ENCODE data around the gene CTU2.
A peak's percentile ranks its signal among the peaks of the same experiment; 100 is the strongest.

Gene CTU2

DNA sequence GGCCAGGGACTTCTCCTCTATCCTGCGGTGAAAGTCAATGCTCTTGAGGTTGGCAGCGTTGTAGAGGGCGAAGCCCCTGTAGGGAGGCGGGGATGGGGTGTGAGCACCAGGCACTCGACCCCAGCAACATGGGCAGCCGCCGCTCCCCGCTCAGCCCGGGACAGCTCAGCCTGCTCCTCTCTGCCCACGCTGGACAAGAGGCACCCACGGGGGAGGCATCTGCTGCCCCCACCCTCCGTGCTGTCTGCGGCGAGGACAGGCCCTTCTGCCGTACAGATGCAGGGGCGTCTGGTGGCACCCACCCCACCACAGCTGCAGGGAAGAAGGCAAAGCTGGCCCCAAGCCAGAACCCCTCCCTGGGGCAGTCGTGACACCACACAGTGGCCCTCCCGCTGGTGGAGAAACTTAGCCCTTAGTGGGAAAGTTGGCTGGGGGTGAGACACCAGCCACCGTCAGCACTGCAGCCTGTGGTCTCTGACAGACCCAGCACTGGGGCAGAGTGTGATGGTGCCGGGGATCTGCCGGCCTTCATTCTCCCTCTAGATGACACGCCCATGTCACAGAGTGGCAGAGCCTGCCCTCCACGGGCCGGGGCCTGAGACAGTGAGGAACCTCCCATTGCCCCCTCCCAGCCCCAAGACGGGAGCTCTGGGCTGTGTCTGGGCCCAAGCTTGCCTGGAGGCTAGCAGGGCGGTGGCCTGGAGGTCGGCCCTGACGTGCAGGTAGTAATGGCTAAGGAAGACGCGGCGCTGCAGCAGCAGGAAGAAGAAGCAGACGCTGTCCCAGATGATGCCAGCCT, 19.5 kb downstream of the CTU2 start:
- H3K4me1 Mint-ChIP-seq, result no peaks in the 10 kb centered on the region
- no peaks in the 10 kb centered on the region for H3K36me3 Mint-ChIP-seq
- no peaks in the 10 kb centered on the region for H3K9me3 Mint-ChIP-seq

DNA sequence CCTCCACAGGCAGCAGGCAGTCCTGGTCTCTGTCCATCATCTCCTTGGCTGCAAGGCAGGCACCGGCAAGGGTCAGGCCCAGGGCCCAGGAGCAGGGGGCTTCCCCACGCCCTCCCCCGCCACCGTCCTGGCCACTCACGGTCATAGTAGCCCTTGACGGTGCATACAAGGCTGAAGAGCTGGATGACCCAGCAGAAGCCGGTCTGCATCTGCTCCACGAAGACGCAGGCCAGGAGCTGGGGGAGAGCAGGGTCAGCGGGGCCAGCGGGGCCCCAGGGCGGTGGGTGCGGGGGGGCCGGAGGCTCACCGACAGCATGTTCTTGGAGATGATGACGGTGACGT, 20.1 kb downstream of the CTU2 start:
- Mint-ChIP-seq H3K4me3 (no peak overlapping the region), H3K36me3 (no peaks in the 10 kb centered on the region), H3K27me3 (no peaks in the 10 kb centered on the region), H3K9me3 (no peaks in the 10 kb centered on the region), H3K4me1 (no peaks in the 10 kb centered on the region), H3K27ac (no peak overlapping the region)

More for the DNA sequence above, 19.5 kb downstream of the CTU2 start:
- no peaks in the 10 kb centered on the region for H3K27me3 Mint-ChIP-seq
- no peak overlapping the region for H3K4me3 Mint-ChIP-seq
- no peak overlapping the region for H3K27ac Mint-ChIP-seq

DNA sequence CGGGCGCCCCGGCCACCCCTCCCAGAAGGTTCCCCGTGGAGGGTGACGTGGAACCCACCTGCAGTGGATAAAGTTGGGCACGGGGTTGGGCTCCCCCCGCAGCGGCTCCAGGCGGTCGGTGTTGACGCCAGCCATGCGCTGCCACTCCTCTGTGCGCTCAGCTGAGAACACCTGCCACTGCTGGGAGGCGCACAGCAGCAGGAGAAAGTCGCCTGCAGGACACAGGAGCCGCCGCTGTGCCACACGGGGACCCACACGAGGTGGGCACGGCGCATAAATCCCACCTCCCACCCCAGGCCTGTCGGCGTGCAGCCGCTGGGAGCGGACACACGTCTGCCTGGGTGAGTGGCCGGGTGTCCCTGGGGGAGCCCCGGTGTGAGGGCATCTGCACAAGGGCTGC, 20.7 kb downstream of the CTU2 start:
- Mint-ChIP-seq H3K27ac (no peak overlapping the region), H3K36me3 (no peaks in the 10 kb centered on the region), H3K27me3 (no peaks in the 10 kb centered on the region), H3K4me1 (no peaks in the 10 kb centered on the region), H3K4me3 (no peak overlapping the region), H3K9me3 (no peaks in the 10 kb centered on the region)

DNA sequence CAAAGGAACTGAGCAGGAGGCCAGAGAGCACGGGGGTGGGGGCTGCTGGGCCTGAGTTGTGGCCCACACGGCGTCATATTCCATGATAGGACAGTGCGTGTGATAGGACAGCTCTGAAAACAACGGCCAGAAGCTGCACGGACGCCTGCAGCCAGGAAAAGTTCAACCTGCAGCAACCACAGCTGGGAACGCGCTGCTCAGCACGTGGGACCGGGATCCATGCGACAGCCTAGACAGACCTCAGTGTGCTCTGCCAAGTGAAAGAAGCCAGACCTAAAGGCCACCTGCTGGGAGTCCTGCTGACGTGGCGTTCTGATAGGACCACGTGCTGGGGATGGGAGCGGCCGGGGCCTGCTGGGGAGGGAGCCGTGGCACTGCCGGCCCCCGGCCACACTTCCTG, 21.6 kb downstream of the CTU2 start:
- no peak overlapping the region for H3K27ac Mint-ChIP-seq
- no peaks in the 10 kb centered on the region for H3K36me3 Mint-ChIP-seq
- H3K9me3 Mint-ChIP-seq, result no peaks in the 10 kb centered on the region
- H3K27me3 Mint-ChIP-seq, result no peaks in the 10 kb centered on the region
- no peak overlapping the region for H3K4me3 Mint-ChIP-seq
- H3K4me1 Mint-ChIP-seq, result no peaks in the 10 kb centered on the region

DNA sequence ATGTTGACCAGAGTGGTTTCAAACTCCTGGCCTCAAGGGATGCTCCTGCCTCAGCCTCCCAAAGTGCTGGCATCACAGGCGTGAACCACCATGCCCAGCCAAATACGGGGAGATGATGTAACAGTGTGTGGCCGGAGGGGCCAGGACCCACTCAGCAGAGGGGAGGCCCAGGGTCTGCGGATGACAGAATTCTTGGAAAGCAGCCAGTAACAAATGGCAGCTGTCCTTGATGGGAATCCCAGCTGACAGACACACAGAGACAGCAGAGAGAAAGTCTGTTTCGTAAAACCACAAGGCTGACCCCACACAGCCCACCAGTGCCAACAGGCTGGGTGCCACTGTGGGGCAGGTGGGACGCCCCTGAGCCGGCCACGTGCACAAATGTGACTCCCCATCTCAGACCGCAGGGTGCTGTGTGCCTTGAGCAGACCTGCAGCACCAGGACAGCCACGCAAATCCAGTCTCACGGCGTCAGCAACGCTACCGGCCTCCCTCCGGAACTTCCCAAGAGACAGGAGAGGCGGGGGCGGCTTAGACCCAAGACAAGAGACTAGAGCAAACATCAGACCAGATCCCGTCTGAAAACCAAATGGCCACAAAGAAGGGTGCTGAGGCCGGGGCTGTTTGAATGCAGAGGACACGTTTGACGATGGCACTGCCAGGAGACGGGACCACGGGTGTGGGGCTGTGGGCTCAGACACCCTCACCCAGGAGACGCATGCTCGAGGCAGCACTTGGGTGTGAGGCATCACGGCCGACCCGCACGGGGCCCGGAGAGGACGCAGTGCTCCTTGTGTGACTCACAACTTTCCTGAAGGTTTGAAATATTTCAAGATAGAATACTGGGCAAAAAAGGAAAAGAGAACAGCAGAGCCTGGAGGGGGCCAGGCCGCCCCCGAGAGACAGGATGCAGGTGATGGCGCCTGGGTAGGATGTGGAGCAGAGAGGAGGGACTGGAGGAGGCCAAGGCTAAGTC, 24.6 kb downstream of the CTU2 start:
- Mint-ChIP-seq H3K36me3 (no peaks in the 10 kb centered on the region), H3K4me3 (peak overlapping the region; percentile 11), H3K9me3 (no peaks in the 10 kb centered on the region), H3K27me3 (no peaks in the 10 kb centered on the region), H3K4me1 (no peaks in the 10 kb centered on the region), H3K27ac (peak overlapping the region; percentile 30)

DNA sequence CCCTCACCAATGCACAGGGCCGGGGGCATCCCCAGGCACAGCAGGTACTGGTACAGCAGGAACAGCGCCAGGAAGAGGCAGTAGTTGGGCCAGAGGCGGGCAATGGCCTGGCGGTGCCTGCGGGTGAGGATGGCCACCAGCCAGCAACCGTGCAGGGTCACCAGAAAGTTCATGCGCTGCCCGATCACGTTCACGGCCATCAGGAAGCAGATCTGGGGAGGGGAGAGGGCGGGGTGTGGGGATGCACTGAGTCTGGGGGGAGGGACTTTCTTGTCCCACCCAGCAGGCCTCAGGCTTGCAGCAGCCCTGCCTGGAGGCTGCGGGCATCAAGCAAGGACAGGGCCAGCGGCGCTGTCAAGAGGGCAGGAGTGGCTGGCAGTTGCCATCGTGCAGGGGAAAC, 25.4 kb downstream of the CTU2 start:
- Mint-ChIP-seq H3K4me3 (no peak overlapping the region), H3K9me3 (no peaks in the 10 kb centered on the region), H3K27ac (no peak overlapping the region), H3K36me3 (no peaks in the 10 kb centered on the region), H3K4me1 (no peaks in the 10 kb centered on the region), H3K27me3 (no peaks in the 10 kb centered on the region)

DNA sequence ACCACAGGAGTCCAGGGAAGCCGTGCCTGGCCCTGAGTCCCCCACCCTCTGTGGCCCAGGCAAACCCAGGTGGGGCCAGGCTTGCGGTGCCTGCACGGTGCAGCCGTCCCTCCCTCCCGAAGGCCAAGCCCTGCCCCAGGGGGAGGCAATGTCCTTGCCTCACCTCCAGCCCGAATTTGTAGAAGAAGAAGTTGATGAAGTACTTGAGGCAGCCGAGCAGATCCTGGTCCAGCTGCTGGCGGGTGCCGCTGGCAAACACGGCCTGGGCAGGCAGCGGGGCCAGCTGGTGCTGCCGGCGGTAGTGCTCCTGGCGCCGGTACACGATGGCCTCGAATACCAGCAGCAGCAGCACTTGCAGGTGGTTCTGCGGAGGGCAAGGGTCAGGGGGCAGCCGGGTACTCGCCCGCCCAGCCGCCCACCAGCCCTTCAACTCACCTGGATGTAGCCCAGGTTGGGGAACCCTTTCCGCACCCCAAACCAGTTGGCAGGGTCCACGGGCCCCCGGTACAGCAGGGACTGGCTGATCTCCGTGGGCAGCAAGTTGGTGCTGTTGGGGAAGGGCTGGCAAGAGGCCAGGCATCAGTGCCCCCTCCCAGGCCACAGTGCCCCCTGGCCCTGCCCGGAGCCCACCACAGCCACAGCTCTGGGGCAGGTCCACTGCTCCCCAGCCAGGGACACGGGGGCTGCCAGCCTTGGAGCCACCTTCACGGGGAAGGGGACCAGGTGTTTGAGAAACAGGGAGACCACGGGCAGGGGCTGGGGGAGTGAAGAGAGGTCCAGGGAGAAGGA, 26.1 kb downstream of the CTU2 start:
- no peaks in the 10 kb centered on the region for H3K27me3 Mint-ChIP-seq
- H3K4me1 Mint-ChIP-seq, result no peaks in the 10 kb centered on the region
- no peaks in the 10 kb centered on the region for H3K9me3 Mint-ChIP-seq
- H3K36me3 Mint-ChIP-seq, result no peaks in the 10 kb centered on the region
- no peak overlapping the region for H3K4me3 Mint-ChIP-seq
- no peak overlapping the region for H3K27ac Mint-ChIP-seq

DNA sequence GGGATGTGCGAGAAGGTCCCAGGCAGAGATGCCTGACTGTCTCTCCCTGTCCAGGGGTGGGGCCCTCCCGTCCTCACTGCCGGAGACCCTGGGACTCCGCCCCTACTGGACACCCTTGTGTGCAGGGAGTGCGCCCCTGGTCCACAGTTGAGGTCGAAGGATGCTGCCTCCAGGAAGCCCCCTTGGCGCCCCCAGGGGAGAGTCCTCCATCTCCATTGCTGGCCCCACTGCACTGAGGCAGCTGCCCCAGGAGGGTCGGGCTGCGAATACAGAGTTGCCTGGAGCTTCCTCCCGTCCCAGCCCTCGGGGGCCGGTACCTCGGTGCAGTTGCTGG, 26.6 kb downstream of the CTU2 start:
- Mint-ChIP-seq H3K36me3 (no peaks in the 10 kb centered on the region), H3K4me1 (no peaks in the 10 kb centered on the region), H3K9me3 (no peaks in the 10 kb centered on the region), H3K4me3 (no peak overlapping the region), H3K27ac (no peak overlapping the region), H3K27me3 (no peaks in the 10 kb centered on the region)

DNA sequence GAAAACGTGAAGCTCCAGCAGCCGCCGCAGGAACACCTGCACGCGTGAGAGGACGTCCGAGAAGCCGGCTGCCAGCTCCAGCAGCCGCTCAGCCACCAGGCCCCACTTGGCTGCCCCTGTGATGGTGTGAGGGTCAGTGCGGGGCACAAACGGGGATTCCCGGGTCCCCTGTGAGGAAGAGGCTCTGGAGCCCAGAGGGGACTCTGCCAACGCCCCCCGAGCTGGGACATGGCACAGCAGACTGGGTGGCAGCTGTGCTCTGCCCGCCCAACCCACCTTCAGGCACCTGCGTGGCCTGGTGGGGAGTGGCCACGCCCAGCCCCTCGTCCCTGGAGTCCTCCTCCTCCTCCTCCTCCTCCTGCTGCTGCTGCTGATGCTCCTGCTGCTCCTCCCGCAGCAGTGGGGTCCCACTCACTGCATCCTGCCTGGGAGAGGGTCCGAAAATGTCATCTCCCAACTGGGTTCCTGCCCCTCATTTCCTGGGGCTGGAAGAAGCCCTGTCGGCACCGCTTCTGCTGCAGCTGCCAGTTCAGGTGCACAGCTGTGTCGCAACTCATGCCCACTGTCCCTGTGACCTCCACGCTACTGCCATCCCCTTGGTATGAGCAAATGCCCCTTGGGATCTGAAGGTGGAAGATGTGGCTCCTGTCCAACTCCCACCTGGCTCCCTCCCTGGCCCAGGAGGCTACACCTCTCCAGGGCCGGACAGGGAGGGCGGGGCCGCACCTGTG, 27.5 kb downstream of the CTU2 start:
- Mint-ChIP-seq H3K4me3 (no peak overlapping the region), H3K9me3 (no peaks in the 10 kb centered on the region), H3K4me1 (no peaks in the 10 kb centered on the region), H3K36me3 (no peaks in the 10 kb centered on the region), H3K27ac (no peak overlapping the region), H3K27me3 (no peaks in the 10 kb centered on the region)

DNA sequence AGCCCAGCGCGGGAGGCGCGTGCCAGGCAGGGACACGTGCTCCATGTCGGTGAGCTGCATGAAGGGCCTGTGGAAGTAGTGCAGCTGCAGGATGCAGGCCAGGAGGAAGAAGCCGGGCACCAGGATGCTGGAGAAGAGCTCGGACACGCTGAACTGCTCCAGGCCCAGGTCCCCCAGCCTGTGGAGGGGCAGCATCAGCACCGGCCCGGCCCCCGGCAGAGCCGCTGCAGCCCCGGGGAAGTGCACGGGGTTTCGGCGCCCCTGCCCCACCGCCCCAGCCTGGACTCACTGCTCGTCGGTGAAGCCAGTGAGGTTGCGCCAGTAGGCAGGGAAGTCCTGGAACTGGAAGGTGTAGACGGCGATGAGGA, 28.0 kb downstream of the CTU2 start:
- Mint-ChIP-seq H3K4me1 (no peaks in the 10 kb centered on the region), H3K27me3 (no peaks in the 10 kb centered on the region)

DNA sequence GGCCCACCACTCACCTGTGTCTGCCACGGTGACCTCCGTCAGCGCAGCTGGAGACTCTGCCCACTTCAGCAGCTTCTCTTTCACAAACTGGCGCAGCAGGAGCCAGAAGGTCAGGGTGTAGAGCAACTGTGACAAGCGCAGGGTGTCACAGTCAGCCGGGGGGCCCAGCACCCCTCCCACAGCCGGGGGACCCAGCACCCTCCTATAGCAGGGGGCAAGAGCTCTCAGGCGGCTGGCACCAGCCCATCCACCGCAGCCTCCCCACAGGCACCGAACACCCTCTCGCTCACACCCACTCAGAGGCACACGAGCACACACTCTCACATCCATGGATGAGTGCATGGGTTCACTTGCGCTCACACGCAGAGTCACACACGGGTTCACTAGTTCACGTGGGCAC, 28.8 kb downstream of the CTU2 start:
- Mint-ChIP-seq H3K27ac (no peak overlapping the region), H3K4me1 (no peaks in the 10 kb centered on the region), H3K9me3 (no peaks in the 10 kb centered on the region), H3K27me3 (no peaks in the 10 kb centered on the region), H3K36me3 (no peaks in the 10 kb centered on the region), H3K4me3 (no peak overlapping the region)

More for the DNA sequence above, 28.0 kb downstream of the CTU2 start:
- Mint-ChIP-seq H3K27ac (no peak overlapping the region), H3K36me3 (no peaks in the 10 kb centered on the region), H3K4me3 (no peak overlapping the region), H3K9me3 (no peaks in the 10 kb centered on the region)

DNA sequence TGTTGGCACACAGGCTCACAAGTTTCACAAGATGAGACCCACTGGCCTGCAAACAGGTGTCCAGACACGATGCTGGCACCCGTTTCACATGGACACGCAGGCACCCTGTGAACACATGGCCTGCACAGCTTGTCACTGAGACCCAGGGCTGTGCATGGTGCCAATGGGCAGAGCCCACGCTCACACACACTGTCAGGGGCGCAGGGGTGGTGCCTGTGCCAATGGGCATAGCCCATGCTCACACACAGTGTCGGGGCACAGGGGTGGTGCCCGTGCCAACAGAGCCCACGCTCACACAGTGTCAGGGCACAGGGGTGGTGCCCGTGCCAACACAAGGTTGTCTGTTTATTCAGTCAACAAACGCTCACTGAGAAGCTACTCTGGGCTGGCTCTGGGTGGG, 29.3 kb downstream of the CTU2 start:
- Mint-ChIP-seq H3K4me1 (no peaks in the 10 kb centered on the region), H3K4me3 (no peak overlapping the region), H3K36me3 (no peaks in the 10 kb centered on the region), H3K27ac (no peak overlapping the region), H3K9me3 (no peaks in the 10 kb centered on the region), H3K27me3 (no peaks in the 10 kb centered on the region)

DNA sequence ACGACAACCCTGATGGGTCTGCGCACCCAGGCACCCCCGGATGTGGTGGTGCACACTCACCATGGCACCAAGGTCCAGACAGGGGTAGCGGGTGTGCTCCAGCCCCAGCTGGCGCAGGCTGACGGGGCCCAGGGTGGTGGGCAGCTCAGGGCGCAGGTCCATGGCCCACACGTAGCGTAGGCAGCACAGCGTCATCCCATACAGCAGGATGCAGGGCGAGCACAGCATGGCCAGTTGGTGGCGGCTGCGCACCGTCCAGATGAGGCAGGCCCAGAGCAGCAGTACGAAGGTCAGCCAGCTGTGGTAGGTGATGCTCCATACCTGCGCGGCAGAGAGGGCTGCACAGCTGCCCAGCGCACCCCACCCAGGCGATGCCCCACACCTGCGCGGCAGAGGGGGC, 29.8 kb downstream of the CTU2 start:
- Mint-ChIP-seq H3K4me3 (no peak overlapping the region), H3K4me1 (no peaks in the 10 kb centered on the region), H3K36me3 (no peaks in the 10 kb centered on the region), H3K9me3 (no peaks in the 10 kb centered on the region), H3K27ac (no peak overlapping the region), H3K27me3 (no peaks in the 10 kb centered on the region)

DNA sequence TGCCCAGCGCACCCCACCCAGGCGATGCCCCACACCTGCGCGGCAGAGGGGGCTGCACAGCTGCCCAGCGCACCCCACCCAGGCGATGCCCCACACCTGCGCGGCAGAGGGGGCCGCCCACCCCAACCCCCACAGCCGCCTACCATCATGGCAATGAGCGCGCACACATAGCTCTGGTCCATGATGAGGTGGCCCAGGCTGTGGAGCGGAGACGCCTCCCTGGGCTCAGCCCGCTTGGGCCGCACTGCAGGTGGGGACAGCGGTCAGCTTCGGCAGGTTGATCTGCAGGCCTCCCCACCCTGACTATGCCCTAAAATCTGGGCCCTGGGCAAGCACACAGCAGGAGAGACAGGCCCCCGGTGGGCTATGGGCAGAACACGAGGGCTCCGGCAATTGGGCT, 30.2 kb downstream of the CTU2 start:
- Mint-ChIP-seq H3K27ac (no peak overlapping the region), H3K36me3 (no peaks in the 10 kb centered on the region), H3K4me1 (no peaks in the 10 kb centered on the region), H3K27me3 (no peaks in the 10 kb centered on the region), H3K4me3 (no peak overlapping the region), H3K9me3 (no peaks in the 10 kb centered on the region)
